ENCODE measurements around the gene TNRC6B. TPM values are rescaled to one million over a fixed set of nuclear protein-coding genes. Genes with fewer than 3 reads are reported as not detected.

Gene TNRC6B
- total RNA-seq, 1 experiment from 2014 or later, result 58.1 TPM

GRCh38 chr22:40189997-40190396, 12.3 kb downstream of the TNRC6B start:
- H3K9ac ChIP-seq (ENCODE audit: extremely low read depth, insufficient read length, low read length), result no peak overlapping the region
- no peak overlapping the region for H2AFZ ChIP-seq (ENCODE audit: low read length)
- H2BK120ac ChIP-seq (ENCODE audit: low read depth, low read length, poor library complexity, severe bottlenecking), result no peak overlapping the region
- no peak overlapping the region for H3K4me2 ChIP-seq (ENCODE audit: insufficient read depth, insufficient read length, low read length)
- no peak overlapping the region for H2BK12ac ChIP-seq (ENCODE audit: insufficient read length, low read depth, low read length)
- no peak overlapping the region for H4K8ac ChIP-seq (replicated peaks; ENCODE audit: insufficient read length, low read depth, low read length)
- no peak overlapping the region for H2AK5ac ChIP-seq (ENCODE audit: insufficient read length, low read length)
- H3K23ac ChIP-seq (ENCODE audit: insufficient read length, low read depth, low read length), result no peak overlapping the region
- peak overlapping the region in 1 of 2 experiments; percentile 16; a peak in 1 of 5 replicates for H3K4me3 Mint-ChIP-seq
- no peak for DNase-seq
- no peaks in the 10 kb centered on the region for H3K27me3 Mint-ChIP-seq (ENCODE audit: low read depth)
- no peak overlapping the region for H3T11ph ChIP-seq (ENCODE audit: low read length)
- no peaks in the 10 kb centered on the region for H3K27me3 ChIP-seq (ENCODE audit: insufficient read depth, low read length)
- H2BK20ac ChIP-seq (ENCODE audit: low read depth, low read length, poor library complexity, severe bottlenecking), result no peak overlapping the region
- H3K79me2 ChIP-seq (ENCODE audit: insufficient read depth, low read length), result peaks cover 47% of the 10 kb centered on the region; the same call in 1 of the 2 replicates
- H3K14ac ChIP-seq (ENCODE audit: insufficient read depth, low read length), result no peak overlapping the region
- H3K27ac ChIP-seq (ENCODE audit: insufficient read length, low read depth, low read length), result no peak overlapping the region
- H4K20me1 ChIP-seq (ENCODE audit: control insufficient read depth, insufficient read depth, insufficient read length), result no peaks in the 10 kb centered on the region
- peaks cover 3% of the 10 kb centered on the region for H3K79me1 ChIP-seq (ENCODE audit: insufficient read depth, low read depth, low read length, poor library complexity, severe bottlenecking)
- H2BK5ac ChIP-seq (ENCODE audit: insufficient read length, low read length), result no peak overlapping the region
- peaks cover 82% of the 10 kb centered on the region in 2 experiments for H3K4me1 Mint-ChIP-seq
- H3K27ac Mint-ChIP-seq, result no peak overlapping the region
- H3K18ac ChIP-seq (ENCODE audit: insufficient read length, low read depth, low read length), result no peak overlapping the region
- peaks cover 21% of the 10 kb centered on the region for H3K4me1 ChIP-seq (ENCODE audit: insufficient read depth, low read length)
- WGBS (ENCODE audit: extremely low coverage, insufficient read length, low lambda C conversion rate), result no CpG with 5 or more reads among the region's 1 CpG
- no peak overlapping the region for H3K56ac ChIP-seq (ENCODE audit: insufficient read length, low read depth, low read length)
- H4K91ac ChIP-seq (ENCODE audit: insufficient read length, low read depth, low read length), result no peak overlapping the region
- no peak overlapping the region for H4K5ac ChIP-seq (ENCODE audit: insufficient read length, low read depth, low read length)
- H3K23me2 ChIP-seq (ENCODE audit: insufficient read length, low read depth, low read length, poor library complexity, severe bottlenecking), result peaks cover 8% of the 10 kb centered on the region
- H3K4ac ChIP-seq (ENCODE audit: low read depth, low read length), result no peak overlapping the region
- peaks cover 0 to 11% (median 8%) of the 10 kb centered on the region in 3 experiments; a peak in 6 of 7 replicates for H3K36me3 Mint-ChIP-seq (ENCODE audit: insufficient read depth in 1 of 3, low read depth in 3 of 3)
- TF ChIP-seq CTCF (conservative IDR thresholded peaks at IDR 0.05), result no peak
- H3K9me3 Mint-ChIP-seq, result peaks cover 0 to 3% of the 10 kb centered on the region in 2 experiments; a peak in 1 of 5 replicates
- no peaks in the 10 kb centered on the region for H3K9me3 ChIP-seq (ENCODE audit: control insufficient read depth, low read depth, low read length)
- H2BK15ac ChIP-seq (ENCODE audit: low read depth, low read length), result no peak overlapping the region

Measured in H9 (cell line).